GM04503 (cell line): ENCODE results near the gene ABLIM2.

Source experiments
- DNase-seq: peaks from one replicate; pipeline ENCODE4 v3.0.0-alpha.2; 2012; ENCODE audit warnings: low read depth

ABLIM2 gene

DNA sequence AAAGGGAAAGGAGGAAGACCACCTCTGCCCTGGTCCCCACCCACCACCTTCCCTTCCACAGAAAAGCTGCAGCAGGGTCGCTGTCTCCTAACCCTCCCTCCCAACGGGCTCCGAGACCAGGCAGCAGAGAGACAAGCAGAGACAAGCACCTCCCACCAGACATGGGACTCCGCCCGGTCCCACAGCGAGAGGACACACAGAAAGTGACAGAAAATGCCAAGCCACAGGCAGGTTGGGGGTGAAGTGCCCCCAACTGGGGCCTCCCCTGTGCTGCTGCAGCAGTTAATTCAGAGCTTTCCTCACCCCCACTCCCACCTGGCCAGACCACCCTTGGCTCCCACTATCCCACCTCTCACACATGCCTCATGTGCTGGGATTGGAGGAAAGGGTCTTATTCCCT, 154.5 kb downstream of the ABLIM2 start:
- DNase-seq = no peak

DNA sequence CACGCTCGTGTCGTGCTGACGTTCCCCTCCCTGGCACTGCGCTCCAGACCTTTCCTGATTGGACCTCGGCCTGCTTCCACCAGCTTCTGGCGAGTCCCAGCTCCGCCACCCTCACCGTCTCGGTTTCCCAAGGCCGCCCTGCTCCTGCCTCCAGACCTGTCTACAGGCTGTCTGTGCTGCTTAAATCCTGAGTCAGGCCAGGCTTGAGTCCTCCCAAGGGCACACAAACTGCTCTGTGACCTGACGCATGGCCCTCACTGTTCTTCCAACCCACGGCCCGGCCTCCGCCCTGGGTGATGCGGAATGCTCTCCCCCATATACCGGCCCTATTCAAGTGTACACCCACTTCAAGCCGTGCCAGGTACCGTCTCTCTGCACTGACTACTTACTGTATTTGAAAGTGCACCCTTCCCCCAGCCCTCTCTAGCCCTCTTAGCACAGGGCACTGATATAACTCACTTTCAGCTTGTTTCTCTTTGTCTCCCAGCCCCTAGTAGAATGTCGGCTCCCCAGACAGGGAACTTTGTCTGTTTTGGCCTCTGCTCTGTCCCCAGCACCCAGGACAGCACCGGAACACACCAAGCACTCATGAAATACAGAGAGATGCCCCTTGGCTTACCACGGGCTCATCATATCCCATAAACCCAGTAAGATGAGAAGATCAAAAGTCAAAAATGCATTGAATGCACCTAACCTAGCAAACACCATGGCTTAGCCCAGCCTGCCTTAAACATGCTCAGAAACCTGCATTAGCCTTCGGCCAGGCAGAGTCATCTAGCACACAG, 155.9 kb downstream of the ABLIM2 start:
- no peak for DNase-seq

DNA sequence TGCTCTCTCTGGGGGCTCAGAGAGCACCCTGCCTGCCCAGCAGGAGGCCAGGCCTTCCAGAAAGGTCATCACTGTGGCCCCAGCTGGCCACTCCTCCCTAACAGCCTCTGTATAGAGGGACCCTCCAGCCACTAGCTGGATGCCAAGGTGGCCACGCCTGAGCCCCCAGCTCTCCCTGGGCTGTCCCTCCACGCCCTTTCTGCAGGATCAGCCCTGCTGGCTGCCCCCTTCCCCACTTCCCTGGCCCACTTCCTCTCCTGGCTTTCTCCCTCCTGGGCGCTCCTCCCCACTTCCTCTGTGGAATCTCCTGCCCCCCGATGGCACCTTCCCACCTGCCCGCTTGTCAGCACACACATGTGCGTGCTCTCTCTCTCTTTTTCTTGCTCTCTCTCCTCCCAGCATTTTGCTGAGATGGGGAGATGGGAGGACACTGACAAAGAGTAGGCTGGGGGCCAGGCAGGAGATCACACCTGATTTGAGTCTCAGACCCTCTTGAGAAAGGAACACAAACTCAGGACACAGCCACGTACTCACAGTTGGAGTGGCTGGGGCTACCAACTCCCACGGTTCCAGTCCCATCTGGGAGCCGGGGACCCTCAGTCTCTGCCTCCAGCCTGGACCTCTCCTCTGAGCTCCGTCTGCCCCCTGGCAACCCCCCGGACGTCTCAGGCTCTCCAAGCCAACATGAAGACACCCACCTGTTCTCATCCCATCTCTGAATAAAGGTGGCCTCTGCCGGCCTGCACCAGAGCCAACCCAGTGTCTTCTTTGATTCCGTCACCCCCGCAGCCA, 156.9 kb downstream of the ABLIM2 start:
- no peak for DNase-seq

DNA sequence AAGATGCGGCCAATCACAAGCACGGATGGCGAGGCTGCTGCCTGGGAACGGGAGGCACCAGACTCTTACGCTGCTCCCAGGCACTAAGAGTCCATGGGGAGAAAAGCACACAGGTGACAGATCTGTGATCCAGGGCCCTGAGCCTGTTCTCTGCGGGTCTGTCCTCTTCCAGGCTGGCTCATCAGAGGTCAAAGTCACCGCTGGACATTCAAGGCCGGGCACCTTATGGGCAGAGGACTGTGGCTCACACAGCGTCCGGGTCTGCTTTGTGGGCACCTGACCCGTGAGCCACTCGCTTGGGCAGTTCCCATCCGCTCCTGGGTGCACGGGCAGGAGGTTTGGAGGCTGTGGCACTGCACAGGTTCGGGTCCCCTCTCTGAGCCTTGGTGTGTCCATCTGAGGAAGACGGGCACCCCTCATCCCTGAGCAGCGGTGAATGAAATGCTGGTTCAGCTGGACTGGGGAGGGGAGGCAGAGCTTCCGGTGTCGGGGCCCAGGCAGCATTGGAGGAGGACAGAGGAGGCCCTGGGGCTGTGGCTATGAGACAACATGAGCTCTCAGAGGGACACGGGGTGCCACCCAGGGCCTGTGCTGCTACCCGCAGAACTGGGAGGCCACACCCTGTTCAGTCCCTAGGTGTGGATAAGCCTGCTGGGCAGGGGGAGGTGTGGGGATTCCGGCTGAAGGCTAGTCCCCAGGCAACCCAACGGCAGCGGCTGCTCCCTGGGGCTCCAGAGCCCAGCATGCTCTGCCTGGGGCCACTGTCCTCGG, 157.7 kb downstream of the ABLIM2 start:
- DNase-seq = no peak

DNA sequence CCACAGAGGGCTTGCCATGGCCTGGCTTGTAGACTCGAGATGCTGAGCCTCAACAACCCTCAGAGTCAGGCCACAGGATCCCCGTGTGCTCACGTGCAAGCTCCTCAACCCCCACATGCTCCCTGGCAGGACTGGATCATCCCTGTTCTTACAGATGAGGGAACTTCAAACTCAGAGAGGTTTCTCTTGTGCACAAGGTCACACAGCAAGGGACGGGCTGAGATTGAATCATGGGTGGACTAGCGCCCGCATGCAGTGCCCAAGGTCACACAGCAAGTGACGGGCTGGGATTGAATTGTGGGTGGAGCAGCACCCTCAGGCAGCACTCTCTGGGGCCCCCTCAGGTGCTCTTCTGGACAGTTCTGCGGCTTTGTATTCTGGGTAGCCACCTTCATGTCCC, 158.4 kb downstream of the ABLIM2 start:
- DNase-seq = no peak

DNA sequence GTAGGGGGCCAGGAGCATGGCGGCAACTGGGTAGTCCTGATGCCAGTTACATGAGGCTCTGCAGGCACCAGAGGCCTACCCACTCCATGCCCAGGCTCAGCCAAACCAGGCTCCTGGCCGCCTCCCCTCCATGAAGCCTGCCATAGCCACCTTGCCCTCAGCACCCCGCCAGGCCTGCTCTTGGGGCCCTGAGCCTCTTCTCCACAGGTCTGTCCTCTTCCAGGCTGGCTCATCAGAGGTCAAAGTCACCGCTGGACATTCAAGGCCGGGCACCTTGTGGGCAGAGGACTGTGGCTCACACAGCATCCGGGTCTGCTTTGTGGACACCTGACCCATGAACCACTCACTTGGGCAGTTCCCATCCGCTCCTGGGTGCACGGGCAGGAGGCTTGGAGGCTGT, 158.9 kb downstream of the ABLIM2 start:
- DNase-seq = no peak

DNA sequence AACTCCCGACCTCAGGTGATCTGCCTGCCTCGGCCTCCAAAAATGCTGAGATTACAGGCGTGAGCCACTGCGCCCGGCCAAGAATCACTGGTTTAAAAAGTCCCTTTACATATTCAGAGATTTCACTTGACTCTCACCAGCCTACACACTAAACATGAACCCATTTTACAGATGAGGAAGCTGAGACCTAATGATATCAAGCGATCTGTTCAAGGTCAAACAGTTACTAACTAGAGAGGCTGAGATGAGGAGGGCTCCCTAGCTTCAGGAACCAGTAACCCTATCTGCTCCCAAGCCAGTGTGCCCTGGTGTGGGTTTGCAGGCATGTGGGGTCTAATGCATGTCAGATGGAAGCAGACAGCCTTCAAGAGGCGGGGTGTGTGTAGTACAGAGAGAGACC, 159.3 kb downstream of the ABLIM2 start:
- no peak for DNase-seq

DNA sequence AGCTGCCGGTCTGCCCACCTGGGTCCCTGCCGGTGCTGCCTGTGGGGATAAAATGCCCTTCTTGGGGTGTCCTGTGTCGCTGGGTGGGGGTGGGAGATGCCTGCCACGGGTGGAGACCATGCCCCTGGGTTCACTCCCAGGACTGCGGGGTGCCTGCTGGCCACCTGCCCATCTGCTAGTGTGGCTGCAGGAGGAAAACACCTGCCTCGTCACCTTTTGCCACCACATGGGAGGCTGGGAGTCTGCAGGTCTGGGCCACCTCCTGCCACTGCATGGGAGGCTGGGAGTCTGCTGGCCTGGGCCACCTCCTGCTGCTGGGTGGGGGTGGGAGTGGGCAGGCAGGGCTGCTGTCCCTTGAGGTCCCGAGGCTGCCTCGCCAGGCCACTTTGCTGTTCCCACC, 160.2 kb downstream of the ABLIM2 start:
- no peak for DNase-seq

DNA sequence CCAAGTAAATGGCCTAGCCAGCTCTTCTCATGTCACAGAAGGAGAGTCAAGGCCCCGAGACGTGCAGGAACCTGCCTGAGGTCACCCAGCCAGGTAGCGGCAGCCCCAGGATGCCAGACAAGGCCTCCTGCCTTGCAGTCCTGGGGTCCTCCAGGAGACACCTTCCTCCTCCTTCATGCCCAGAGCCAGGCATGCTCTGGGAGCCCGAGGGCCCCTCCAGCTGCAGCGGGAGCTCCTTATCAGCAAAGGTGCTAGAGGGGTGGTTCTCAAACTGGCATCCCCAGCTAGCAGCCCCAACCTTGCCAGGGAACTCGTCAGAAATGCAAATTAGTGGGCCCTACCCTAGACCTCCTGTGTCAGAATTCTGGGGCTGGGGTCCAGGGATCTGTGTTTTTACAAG, 162.7 kb downstream of the ABLIM2 start:
- DNase-seq = no peak

DNA sequence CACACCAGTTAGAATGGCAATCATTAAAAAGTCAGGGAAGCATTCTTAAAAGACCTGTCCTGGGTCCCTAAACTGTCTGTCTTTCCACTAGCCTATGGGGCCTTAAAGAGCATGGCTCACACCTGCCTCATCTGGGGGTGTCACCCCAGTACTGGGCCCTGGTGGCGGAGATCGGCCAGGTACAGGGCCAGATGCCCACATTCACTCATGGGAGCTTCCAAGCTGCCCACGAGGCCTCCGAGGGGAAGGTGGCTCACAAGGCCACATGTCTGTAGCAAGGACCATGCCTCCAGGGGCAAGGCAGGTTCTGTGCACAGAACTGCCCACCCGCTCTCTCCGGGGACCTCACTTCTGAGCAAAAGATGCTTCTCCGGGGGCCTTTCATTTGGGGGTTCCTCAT, 163.5 kb downstream of the ABLIM2 start:
- no peak for DNase-seq

DNA sequence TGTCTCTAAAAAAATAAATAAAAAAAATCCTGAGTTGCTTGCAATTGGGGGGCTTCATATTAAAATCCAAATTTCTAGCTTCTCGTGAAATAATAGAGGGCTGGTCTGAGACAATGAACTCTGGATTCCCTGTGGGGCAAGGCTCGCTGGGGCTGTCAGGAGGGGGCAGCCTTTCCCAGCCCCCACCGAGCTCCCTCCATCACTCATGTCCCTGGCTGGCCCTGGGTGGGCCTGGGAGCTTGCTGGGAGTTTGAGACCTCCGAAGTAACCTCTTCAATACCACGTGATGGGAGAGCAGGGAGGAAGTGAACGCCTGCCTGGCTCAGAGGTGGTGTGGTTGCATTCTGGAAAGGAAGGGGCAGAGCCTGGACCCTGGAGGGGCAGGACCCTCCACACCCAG, 164.9 kb downstream of the ABLIM2 start:
- DNase-seq = no peak

DNA sequence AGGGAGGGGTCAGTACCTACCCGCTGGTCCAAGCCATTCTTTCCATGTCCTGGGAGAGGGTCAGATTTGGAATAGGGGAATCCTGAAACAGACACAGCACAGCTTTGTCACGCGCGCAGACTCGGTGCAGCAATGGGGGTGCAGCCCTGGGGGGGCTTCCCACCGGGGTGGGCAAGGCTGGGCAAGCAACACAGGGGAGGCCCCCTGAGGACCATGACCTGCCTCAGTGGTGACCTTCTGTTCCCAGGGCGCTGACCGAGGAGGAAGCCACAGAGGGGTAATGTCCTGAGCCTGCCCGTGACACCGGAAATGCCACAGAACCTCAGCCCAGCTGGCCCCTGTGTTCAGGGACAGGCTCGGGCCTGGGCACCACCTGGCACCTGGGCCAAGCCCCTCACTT, 165.8 kb downstream of the ABLIM2 start:
- DNase-seq = no peak

DNA sequence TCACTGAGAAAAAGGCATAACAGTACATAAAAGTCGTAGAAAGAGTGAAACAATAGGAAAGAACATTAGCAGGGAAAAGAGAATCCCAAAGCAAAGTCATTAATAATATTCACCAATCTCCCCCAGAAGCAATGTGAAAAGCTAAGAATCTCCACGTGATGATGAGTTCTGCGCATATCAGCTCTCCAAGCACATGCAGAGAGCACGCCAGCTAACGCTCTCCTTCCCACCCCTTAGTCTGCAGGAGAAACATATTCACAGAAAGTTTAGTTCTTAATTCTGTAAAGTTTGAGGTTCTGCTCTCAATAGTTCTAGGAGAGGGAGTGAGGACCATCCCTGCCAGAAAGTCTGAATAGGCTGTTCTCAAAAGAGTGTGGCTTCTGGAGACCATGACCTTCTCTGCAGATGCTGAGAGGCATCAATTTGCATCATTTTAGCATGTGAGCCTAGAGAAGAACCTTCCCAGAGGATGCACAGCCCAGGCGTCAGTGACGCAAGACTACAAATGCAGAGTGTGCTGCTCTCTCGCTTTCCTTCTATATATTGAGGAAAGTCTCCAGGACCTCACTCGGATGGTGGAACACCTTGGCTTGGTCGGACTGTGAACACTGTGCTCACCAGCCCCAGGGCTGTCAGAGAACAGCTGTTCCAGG, 167.7 kb downstream of the ABLIM2 start:
- no peak for DNase-seq

DNA sequence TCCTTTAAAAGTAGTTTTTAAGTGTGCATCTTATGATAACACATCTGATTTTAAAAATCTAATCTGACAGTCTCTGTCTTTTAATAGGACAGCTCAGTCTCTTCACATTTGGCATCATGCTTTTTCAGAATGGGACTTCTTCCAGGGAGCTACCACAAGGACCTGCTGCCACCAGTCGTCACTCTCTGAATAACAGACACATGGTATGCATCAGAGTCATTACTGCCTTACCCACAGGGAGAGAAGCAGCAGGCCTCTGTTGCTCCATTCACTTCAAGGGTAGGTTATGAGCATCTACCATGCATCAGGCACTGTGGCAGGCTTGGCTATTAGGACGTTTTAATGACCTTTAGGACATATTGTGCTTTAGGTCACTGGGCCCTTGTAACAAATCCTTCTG, 169.0 kb downstream of the ABLIM2 start:
- no peak for DNase-seq

DNA sequence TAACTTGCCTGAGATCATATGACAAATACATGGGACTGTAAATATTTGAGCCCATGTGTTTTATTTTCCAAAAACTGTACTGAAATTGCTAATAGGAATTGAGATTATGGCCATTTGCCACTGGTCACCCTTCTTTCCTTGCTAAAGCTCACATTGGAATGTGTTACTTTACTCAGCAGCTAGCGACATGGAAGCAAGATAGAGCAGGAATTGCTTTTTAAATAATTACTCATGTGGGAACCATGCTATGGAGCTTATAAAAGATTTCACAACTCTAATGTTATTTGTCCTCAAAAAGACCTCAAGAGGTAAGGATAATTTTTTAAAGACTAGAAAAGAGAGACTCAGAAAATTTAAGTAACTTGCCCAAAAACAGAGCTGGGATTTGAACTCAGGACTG, 170.2 kb downstream of the ABLIM2 start:
- DNase-seq = peak; percentile 55

DNA sequence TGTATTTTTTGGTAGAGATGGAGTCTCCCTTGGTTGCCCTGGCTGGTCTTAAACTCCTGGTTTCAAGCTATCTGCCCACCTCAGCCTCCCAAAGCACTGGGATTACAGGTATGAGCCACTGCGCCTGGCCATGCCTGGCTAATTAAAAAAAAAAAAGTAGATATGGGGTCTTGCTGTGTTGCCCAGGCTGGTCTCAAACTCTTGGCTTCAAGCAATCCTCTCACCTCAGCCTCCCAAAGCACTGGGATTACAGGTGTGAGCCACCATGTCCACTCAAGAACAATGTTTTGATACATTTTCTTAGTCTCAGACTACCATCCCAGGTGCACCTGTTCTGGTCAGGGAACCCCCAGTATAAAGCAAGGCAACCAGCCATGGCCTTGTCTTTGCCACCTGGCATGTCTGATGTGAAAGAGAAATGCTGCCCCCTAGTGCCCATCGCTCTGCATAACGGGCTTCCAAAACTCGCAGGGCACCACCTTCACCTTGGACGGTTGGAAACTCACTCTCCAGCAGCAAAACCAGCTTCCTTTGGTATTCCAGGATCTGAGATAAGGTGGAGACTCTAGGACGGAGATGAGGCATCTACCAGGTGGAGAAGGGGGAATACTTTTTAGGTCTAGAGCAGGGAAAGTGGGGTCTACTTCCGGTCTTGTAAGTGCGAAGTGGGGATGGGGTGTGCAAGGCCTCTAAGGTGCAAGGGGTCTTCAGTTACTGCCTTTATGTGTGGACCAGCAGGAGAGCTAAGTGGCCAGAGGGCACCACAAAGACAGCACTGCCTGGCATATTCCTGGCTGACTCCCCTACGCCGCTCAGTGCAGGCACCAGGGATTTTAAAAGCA, 171.2 kb downstream of the ABLIM2 start:
- no peak for DNase-seq

DNA sequence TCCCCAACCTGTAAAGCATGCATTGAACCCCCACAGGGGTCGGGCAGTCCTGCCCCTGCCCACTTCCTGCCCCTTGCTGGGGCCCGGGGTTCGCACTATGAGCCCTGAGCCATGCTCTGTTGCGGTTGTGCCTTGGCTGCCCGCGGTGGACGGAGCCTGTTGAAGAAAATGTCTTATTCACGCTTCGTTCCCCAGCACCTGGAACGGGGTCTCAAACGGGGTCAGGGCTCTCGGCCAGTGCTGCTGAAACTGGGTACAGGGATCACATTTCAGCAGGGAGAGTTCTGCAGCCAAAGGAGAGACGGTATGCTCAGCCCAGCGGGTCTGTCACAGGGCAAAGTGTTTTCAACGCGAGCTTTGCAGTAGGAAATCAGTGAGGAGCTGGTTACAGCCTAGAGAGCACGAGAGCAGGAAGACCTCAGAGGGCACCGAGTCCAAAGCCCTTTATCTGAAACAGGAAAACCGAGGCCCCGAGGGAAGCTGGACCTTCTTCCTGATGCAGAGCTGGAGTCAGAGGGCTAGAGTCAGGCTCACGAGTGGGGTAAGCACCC, 172.6 kb downstream of the ABLIM2 start:
- no peak for DNase-seq

DNA sequence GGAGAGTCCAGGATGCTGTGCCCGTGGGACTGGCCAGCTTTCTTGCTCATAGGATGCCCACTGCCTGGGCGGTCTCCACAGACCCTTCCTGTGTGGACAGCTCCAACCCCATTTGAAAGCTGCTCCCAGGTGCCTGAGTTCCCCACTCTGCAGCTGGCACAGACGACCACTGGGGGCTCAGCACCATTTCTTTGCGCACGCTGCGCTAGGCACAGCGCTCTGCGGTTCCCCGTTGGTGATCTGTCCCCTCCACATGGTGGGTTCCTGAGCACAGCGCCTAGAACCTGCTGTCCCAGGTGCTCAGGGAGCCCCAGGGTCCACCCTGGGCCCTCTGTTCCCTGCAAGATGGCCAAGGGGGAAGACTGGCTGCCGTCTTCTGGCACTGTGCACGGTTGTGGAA, 173.5 kb downstream of the ABLIM2 start:
- DNase-seq = no peak

DNA sequence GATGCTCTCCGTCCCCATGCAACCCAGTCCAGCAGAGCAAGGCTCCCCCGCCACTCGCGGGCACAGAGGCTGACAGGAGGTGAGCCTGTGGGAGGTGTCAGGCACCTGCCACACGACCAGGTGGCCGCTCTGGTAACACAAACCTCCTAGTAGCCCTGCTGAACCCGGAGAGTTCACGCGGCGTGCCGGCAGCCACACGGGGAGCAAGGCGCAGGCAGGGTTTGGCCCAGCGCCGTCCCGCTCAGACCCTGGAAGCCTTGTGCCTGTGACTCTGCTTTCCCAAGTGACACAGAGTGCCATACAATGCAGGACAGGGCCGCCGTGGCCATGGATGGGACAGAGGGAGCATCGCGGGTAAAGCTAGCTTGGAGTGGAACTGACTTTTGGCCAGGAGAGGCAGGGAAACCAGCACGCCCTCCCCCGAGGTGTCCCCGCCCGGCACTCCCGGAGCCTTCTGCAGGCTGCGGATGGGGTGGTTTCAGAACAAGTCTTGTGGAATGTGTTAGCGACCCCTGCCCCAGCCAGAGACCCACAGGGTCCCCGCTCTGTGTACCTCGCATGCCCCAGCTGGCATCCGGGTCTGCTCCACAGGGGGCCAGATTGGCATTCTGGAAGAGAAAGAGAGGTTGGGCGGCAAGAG, 174.2 kb downstream of the ABLIM2 start:
- no peak for DNase-seq

DNA sequence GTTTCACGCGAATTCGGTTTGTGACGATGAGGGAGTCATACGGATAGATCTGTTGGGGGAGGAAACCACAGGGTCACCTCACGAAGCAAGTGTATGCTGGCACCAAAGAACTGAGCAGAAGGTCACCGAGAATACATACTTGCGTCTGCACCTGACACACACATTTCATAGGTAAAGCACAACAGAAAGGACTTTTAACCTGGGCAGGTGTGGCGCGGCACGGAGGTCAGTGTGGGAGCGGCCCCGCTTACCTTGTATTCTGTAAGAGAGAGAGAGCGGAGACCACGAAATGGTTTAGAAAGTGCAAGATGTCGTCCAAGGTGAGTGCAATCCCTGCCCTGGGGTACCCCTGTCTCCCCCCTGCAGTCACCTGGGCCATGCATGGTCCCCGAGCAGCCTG, 175.3 kb downstream of the ABLIM2 start:
- DNase-seq = no peak
